CD4-positive, CD25-positive, alpha-beta regulatory T cell (primary cell): ENCODE measurements around the gene ANKRD22. TPM values are rescaled to one million over a fixed set of nuclear protein-coding genes. Genes with fewer than 3 reads are reported as not detected.

ENCODE experiments used
- ATAC-seq, 2 donors: fragments of 150-1000 bp; cut with Tn5 transposase; one replicate each; pipeline ENCODE4 v1.10.0; 2021; ENCODE audit warnings: low read depth in 2 of 2, moderate number of reproducible peaks in 2 of 2, moderate library complexity in 1 of 2
- DNase-seq, 3 donors: peaks; one replicate each; pipeline versions ENCODE4 v3.0.0 to v3.0.0-alpha.2; 2012 to 2022; ENCODE audit warnings: mixed read lengths in 1 of 3
- H3K27ac ChIP-seq: one replicate; pipeline ENCODE4 v1.7.0; 2013; ENCODE audit warnings: mild to moderate bottlenecking, low read length; ENCODE audit not compliant: insufficient read depth, poor library complexity, severe bottlenecking
- H3K27me3 ChIP-seq: one replicate; pipeline ENCODE4 v1.7.0; 2013; ENCODE audit warnings: low read length; ENCODE audit not compliant: control insufficient read depth, insufficient read depth
- H3K36me3 ChIP-seq: one replicate; pipeline ENCODE4 v1.7.0; 2013; ENCODE audit warnings: mild to moderate bottlenecking, low read length, moderate library complexity; ENCODE audit not compliant: control insufficient read depth, insufficient read depth
- H3K4me1 ChIP-seq: 2 replicates; pipeline ENCODE4 v1.7.0; 2013; ENCODE audit warnings: mild to moderate bottlenecking, low read length; ENCODE audit not compliant: insufficient read depth, control insufficient read depth, poor library complexity, severe bottlenecking
- H3K4me3 ChIP-seq: one replicate; pipeline ENCODE4 v1.7.0; 2013; ENCODE audit warnings: low read depth, mild to moderate bottlenecking, low read length, moderate library complexity
- H3K9me3 ChIP-seq, 2 experiments: 1 replicate in 1 of 2; 2 replicates in 1 of 2; pipeline ENCODE4 v1.7.0; 2013; ENCODE audit warnings: low read length in 2 of 2, mild to moderate bottlenecking in 1 of 2, moderate library complexity in 1 of 2; ENCODE audit not compliant: control insufficient read depth in 2 of 2
- H3K27ac Mint-ChIP-seq, 3 donors: one replicate each; pipeline ENCODE4 v1.8.0; 2020 to 2022; ENCODE audit warnings: mild to moderate bottlenecking in 3 of 3, mixed read lengths in 3 of 3, moderate library complexity in 2 of 3
- H3K27me3 Mint-ChIP-seq: one replicate; pipeline ENCODE4 v1.8.0; 2022; ENCODE audit warnings: mild to moderate bottlenecking, mixed read lengths
- H3K36me3 Mint-ChIP-seq: one replicate; pipeline ENCODE4 v1.8.0; 2020; ENCODE audit warnings: mixed read lengths
- H3K4me1 Mint-ChIP-seq, 4 donors: one replicate each; pipeline ENCODE4 v1.8.0; 2020 to 2022; ENCODE audit warnings: mixed read lengths in 4 of 4, mild to moderate bottlenecking in 1 of 4
- H3K4me3 Mint-ChIP-seq, 4 donors: one replicate each; pipeline ENCODE4 v1.8.0; 2020 to 2022; ENCODE audit warnings: mild to moderate bottlenecking in 4 of 4, mixed read lengths in 4 of 4, moderate library complexity in 3 of 4
- H3K9me3 Mint-ChIP-seq, 7 donors: one replicate each; pipeline ENCODE4 v1.8.0; 2020 to 2022; ENCODE audit warnings: mixed read lengths in 7 of 7, mild to moderate bottlenecking in 3 of 7, moderate library complexity in 2 of 7
- polyA plus RNA-seq, 4 donors: library from polyadenylated mRNA; unstranded; fragments of 300-500 nt; fragmentation: Illumina TruSeq; gene quantifications; one replicate each; pipeline ENCODE4 v1.2.3, GENCODE V29; 2021
- total RNA-seq: library from RNA; stranded (reverse); gene quantifications from one replicate; pipeline ENCODE4 v1.2.3, GENCODE V29; 2022

ANKRD22 gene
- total and polyA plus RNA-seq, 5 donors from 2014 or later, result 0.10 to 0.20 (median 0.18) TPM; not detected in 1

- no peak overlapping the region for H3K27ac ChIP-seq
- H3K4me1 ChIP-seq, result no peaks in the 10 kb centered on the region
- no peaks in the 10 kb centered on the region for H3K9me3 ChIP-seq
- Mint-ChIP-seq H3K27ac (no peak overlapping the region), H3K27me3 (no peaks in the 10 kb centered on the region), H3K4me1 (peaks cover 0 to 10% (median 4%) of the 10 kb centered on the region in 4 donors), H3K9me3 (no peaks in the 10 kb centered on the region), H3K4me3 (no peak overlapping the region), H3K36me3 (no peaks in the 10 kb centered on the region)
- DNase-seq, result peak in 1 of 3 donors; percentile 25
- ATAC-seq, result no peak
- no peak overlapping the region for H3K4me3 ChIP-seq
- no peaks in the 10 kb centered on the region for H3K36me3 ChIP-seq
- H3K27me3 ChIP-seq, result no peaks in the 10 kb centered on the region
Observed at GRCh38 chr10:88857831-88858230, 6.2 kb upstream of the ANKRD22 start.

GRCh38 chr10:88854684-88855083, 3.0 kb upstream of the ANKRD22 start:
- H3K9me3 Mint-ChIP-seq, result peaks cover 0 to 1% (median 0%) of the 10 kb centered on the region in 7 donors

GRCh38 chr10:88853155-88853881, 1.7 kb upstream of the ANKRD22 start:
- Histone ChIP-seq H3K4me3 (no peak overlapping the region), H3K9me3 (no peaks in the 10 kb centered on the region), H3K27me3 (no peaks in the 10 kb centered on the region), H3K4me1 (peaks cover 4% of the 10 kb centered on the region), H3K27ac (no peak overlapping the region), H3K36me3 (no peaks in the 10 kb centered on the region)
- Mint-ChIP-seq H3K36me3 (no peaks in the 10 kb centered on the region), H3K4me3 (no peak overlapping the region), H3K27ac (no peak overlapping the region), H3K27me3 (no peaks in the 10 kb centered on the region), H3K9me3 (peaks cover 0 to 1% (median 0%) of the 10 kb centered on the region in 7 donors), H3K4me1 (peaks cover 8 to 12% (median 11%) of the 10 kb centered on the region in 4 donors)
- DNase-seq (no peak), ATAC-seq (no peak)

More at GRCh38 chr10:88854684-88855083, 3.0 kb upstream of the ANKRD22 start:
- H3K27ac ChIP-seq, result no peak overlapping the region
- no peaks in the 10 kb centered on the region for H3K4me1 ChIP-seq
- Mint-ChIP-seq H3K4me3 (no peak overlapping the region), H3K27ac (no peak overlapping the region), H3K4me1 (peaks cover 0 to 10% (median 4%) of the 10 kb centered on the region in 4 donors), H3K27me3 (no peaks in the 10 kb centered on the region), H3K36me3 (no peaks in the 10 kb centered on the region)
- ATAC-seq (no peak), DNase-seq (no peak)
- H3K9me3 ChIP-seq, result no peaks in the 10 kb centered on the region
- H3K36me3 ChIP-seq, result no peaks in the 10 kb centered on the region
- no peaks in the 10 kb centered on the region for H3K27me3 ChIP-seq
- no peak overlapping the region for H3K4me3 ChIP-seq

- H3K9me3 ChIP-seq, result no peaks in the 10 kb centered on the region
- no peak overlapping the region for H3K4me3 ChIP-seq
- no peak overlapping the region for H3K27ac ChIP-seq
- H3K36me3 ChIP-seq, result no peaks in the 10 kb centered on the region
- ATAC-seq, result no peak
- no peaks in the 10 kb centered on the region for H3K36me3 Mint-ChIP-seq
- no peaks in the 10 kb centered on the region for H3K27me3 ChIP-seq
- peaks cover 4% of the 10 kb centered on the region for H3K4me1 ChIP-seq
- H3K4me1 Mint-ChIP-seq, result peaks cover 6 to 12% (median 8%) of the 10 kb centered on the region in 4 donors
- H3K4me3 Mint-ChIP-seq, result no peak overlapping the region
- no peak overlapping the region for H3K27ac Mint-ChIP-seq
- H3K27me3 Mint-ChIP-seq, result no peaks in the 10 kb centered on the region
- H3K9me3 Mint-ChIP-seq, result peaks cover 0 to 1% (median 0%) of the 10 kb centered on the region in 7 donors
- no peak for DNase-seq
Observed at GRCh38 chr10:88852327-88852726, 683 bp upstream of the ANKRD22 start.

GRCh38 chr10:88850712-88851111, 932 bp downstream of the ANKRD22 start:
- no peak for ATAC-seq
- no peak for DNase-seq
- Histone ChIP-seq H3K4me3 (no peak overlapping the region), H3K36me3 (no peaks in the 10 kb centered on the region), H3K27me3 (no peaks in the 10 kb centered on the region), H3K4me1 (peaks cover 4% of the 10 kb centered on the region), H3K9me3 (no peaks in the 10 kb centered on the region), H3K27ac (no peak overlapping the region)
- Mint-ChIP-seq H3K4me1 (peaks cover 6 to 12% (median 8%) of the 10 kb centered on the region in 4 donors), H3K4me3 (no peak overlapping the region), H3K36me3 (no peaks in the 10 kb centered on the region), H3K27ac (no peak overlapping the region), H3K9me3 (peaks cover 0 to 1% (median 0%) of the 10 kb centered on the region in 7 donors), H3K27me3 (no peaks in the 10 kb centered on the region)

GRCh38 chr10:88849234-88849633, 2.4 kb downstream of the ANKRD22 start:
- no peaks in the 10 kb centered on the region for H3K27me3 Mint-ChIP-seq

GRCh38 chr10:88848499-88848898, 3.1 kb downstream of the ANKRD22 start:
- H3K27ac ChIP-seq, result no peak overlapping the region
- H3K9me3 Mint-ChIP-seq, result peaks cover 0 to 1% (median 0%) of the 10 kb centered on the region in 7 donors

More at GRCh38 chr10:88849234-88849633, 2.4 kb downstream of the ANKRD22 start:
- no peaks in the 10 kb centered on the region for H3K9me3 ChIP-seq
- no peak overlapping the region for H3K27ac ChIP-seq
- no peak for ATAC-seq
- no peak overlapping the region for H3K4me3 ChIP-seq
- H3K9me3 Mint-ChIP-seq, result peaks cover 0 to 1% (median 0%) of the 10 kb centered on the region in 7 donors
- DNase-seq, result no peak
- H3K27me3 ChIP-seq, result no peaks in the 10 kb centered on the region
- H3K36me3 ChIP-seq, result no peaks in the 10 kb centered on the region
- no peak overlapping the region for H3K27ac Mint-ChIP-seq
- H3K4me1 Mint-ChIP-seq, result peaks cover 6 to 12% (median 8%) of the 10 kb centered on the region in 4 donors
- H3K4me3 Mint-ChIP-seq, result no peak overlapping the region
- H3K4me1 ChIP-seq, result peaks cover 4% of the 10 kb centered on the region
- no peaks in the 10 kb centered on the region for H3K36me3 Mint-ChIP-seq

GRCh38 chr10:88843171-88843570, 8.5 kb downstream of the ANKRD22 start:
- H3K27me3 Mint-ChIP-seq, result no peaks in the 10 kb centered on the region
- H3K4me1 Mint-ChIP-seq, result peaks cover 0 to 11% (median 2%) of the 10 kb centered on the region in 4 donors
- H3K9me3 Mint-ChIP-seq, result no peaks in the 10 kb centered on the region
- Histone ChIP-seq H3K4me1 (no peaks in the 10 kb centered on the region), H3K36me3 (no peaks in the 10 kb centered on the region), H3K27ac (no peak overlapping the region), H3K27me3 (no peaks in the 10 kb centered on the region), H3K9me3 (no peaks in the 10 kb centered on the region), H3K4me3 (no peak overlapping the region)
- no peak overlapping the region for H3K27ac Mint-ChIP-seq
- DNase-seq (no peak), ATAC-seq (no peak)
- H3K4me3 Mint-ChIP-seq, result no peak overlapping the region
- no peaks in the 10 kb centered on the region for H3K36me3 Mint-ChIP-seq

More at GRCh38 chr10:88848499-88848898, 3.1 kb downstream of the ANKRD22 start:
- no peak overlapping the region for H3K4me3 Mint-ChIP-seq
- DNase-seq (peak in 1 of 3 donors; percentile 43), ATAC-seq (peak in 1 of 2 donors; percentile 34)
- H3K27ac Mint-ChIP-seq, result peak overlapping the region in 2 of 3 donors; percentile 1 to 40
- H3K36me3 Mint-ChIP-seq, result no peaks in the 10 kb centered on the region
- Histone ChIP-seq H3K4me3 (no peak overlapping the region), H3K9me3 (no peaks in the 10 kb centered on the region), H3K27me3 (no peaks in the 10 kb centered on the region), H3K4me1 (peaks cover 4% of the 10 kb centered on the region), H3K36me3 (no peaks in the 10 kb centered on the region)
- H3K27me3 Mint-ChIP-seq, result no peaks in the 10 kb centered on the region
- H3K4me1 Mint-ChIP-seq, result peaks cover 6 to 12% (median 8%) of the 10 kb centered on the region in 4 donors
